Activated CD8-positive, alpha-beta memory T cell treated with anti-CD3 and anti-CD28 coated beads for 4 hours (primary cell): ENCODE results near the gene SSBP3.

ENCODE experiments used
- DNase-seq, 2 donors: peaks; one replicate each; pipeline ENCODE4 v3.0.0-alpha.2; 2020; ENCODE audit warnings: low read depth in 2 of 2

SSBP3 gene

DNA sequence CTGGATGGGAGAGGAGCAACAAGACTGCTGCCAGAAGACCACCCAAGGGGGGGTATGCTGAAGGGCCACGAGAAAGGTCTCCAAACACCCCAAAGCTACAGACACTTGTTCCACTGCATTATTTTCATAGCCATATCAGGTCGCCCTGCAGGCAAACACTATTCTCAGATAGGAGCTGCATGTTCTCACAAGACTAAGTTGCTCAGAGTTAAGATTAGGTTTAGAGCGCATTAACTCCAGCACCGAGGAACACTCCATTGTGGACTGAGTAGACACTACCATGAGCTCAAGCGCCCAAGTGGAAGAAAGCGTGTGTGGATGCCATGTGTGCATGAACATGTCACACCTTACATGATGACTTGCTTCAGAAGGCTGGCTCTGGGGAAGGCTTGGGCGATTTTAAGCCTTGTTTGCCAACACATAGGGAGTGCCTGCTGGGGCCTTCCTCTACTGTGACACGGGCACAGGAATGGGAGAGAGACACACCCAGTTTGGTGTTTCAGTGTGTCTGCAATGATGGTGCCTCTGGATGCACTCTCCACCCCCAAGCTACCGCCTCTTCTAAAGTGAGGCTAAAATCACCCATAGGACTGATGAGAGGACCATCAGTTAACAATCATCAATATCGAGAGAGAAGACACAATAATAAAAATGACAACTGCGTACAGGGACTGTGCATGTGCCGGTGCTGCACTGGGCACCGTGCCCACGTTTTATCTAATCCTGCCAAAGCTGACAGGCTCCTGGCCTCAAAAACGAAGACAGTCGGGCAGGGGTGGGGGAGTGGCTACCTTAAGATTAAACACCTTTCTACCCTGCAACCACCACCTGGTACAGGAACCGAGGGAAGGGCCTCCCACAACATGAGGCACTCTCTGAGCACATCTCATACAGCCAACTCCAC lies 34.9 kb downstream of the SSBP3 start:
- no peak for DNase-seq

DNA sequence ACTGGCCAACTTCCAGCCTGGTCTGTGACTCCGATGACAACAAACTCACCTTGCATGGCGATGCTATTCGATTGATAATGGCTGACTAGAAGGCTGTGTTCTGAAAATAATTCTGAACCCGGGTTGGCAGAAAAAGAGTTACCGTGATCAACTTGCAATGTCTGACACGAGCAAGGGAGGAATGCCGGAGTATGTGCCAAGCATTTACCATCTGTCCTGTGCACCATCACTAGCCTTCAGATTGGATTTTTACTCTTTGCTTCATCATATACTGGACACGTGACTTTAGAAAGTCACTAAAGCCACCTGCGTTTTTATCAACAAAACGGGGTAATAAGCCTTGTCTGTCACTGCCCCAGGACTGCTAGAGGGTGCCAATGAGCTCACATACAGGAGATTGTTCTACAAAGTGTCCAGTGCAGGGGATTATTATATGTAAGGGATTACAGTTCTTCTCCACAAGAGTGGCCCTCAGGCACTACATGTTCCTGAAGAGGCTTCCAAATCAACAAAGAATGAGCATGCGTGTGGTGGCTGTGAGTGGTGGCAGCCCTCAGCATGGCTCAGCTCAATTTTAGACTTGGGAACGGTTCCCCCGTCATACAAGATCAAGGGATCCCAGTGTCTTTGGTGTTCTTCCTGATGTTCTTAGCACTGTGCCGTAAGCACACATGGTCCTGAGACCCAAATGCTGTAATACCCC lies 35.8 kb downstream of the SSBP3 start:
- no peak for DNase-seq

DNA sequence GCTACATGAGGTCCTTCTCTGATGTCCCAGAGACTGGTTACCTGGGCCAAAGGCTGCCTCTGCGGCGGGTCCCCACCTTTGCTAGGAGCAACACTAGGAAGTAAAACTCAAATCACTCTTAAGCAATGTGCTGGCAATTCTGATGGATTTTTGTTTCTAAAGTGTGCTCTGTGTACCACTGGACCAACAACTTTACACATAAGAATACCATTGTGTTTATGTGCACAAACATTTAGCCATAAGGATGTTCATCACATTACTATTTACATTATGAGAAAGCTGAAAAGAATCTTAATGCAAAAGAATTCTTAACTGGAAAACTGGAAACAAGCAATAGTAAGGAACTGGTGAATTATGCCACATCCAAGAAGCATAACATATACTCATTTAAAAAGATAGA lies 38.6 kb downstream of the SSBP3 start:
- no peak for DNase-seq

DNA sequence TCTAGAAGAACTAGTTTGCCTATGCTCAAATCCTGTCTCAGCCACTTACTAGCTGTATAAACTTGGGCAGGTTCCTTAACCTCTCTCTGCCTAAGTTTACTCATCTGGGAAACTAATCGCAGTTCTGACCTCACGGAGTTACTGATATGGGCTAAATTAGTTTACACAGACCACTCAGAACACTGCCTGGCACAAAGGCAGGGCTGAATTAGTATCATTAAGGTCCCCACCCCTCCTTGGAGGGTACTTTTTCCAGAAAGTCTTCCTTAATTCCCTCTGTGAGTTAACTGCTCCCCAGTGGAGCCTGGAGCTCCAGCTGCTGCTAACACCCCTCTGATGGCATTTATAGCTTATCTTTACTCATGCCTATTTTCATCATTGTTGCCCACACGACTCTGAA lies 40.3 kb downstream of the SSBP3 start:
- DNase-seq = no peak

- no peak for DNase-seq
Observed at GRCh38 chr1:54365398-54365797, 40.8 kb downstream of the SSBP3 start.

- DNase-seq = no peak
Observed at GRCh38 chr1:54364995-54365394, 41.2 kb downstream of the SSBP3 start.

DNA sequence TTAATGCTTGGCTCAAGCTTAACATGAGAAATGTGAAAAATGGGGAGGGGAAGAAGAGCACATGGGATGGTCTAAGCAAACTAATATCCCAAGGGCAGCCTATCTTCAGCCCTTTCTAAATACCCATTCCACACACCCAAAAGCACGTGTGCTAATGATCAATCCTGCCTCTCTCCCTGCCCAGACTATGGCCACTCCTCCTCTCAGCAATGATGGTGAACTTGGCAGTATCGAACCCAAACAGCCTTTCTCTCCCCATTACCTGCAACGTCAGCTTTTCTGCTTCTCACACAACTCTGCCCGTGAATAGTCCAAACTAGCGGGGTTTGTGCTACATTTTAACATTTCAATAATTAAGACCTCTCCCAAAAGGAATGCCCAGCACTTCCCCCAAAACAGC lies 41.6 kb downstream of the SSBP3 start:
- no peak for DNase-seq

- no peak for DNase-seq
Observed at GRCh38 chr1:54363925-54364324, 42.3 kb downstream of the SSBP3 start.

- no peak for DNase-seq
Observed at GRCh38 chr1:54362881-54363340, 43.3 kb downstream of the SSBP3 start.

DNA sequence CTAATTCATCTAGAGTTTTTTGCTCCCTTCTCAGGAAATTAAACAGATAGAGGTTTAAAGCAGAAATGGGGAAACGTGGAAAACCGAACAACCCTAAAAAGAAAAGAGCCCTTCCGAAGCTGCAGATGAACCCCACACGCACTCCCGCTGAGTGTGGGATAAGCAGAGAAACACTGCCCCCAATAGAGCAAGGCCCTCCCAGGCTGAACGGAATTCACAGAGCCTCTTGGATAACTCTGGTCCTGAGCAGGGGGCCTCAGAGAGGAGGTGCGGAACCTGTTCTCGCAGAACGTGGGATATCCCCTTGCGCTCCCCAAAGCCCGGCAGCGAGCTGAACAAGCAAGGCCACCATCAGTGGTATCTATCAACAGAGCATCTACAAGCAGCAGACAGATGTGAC lies 44.9 kb downstream of the SSBP3 start:
- no peak for DNase-seq

DNA sequence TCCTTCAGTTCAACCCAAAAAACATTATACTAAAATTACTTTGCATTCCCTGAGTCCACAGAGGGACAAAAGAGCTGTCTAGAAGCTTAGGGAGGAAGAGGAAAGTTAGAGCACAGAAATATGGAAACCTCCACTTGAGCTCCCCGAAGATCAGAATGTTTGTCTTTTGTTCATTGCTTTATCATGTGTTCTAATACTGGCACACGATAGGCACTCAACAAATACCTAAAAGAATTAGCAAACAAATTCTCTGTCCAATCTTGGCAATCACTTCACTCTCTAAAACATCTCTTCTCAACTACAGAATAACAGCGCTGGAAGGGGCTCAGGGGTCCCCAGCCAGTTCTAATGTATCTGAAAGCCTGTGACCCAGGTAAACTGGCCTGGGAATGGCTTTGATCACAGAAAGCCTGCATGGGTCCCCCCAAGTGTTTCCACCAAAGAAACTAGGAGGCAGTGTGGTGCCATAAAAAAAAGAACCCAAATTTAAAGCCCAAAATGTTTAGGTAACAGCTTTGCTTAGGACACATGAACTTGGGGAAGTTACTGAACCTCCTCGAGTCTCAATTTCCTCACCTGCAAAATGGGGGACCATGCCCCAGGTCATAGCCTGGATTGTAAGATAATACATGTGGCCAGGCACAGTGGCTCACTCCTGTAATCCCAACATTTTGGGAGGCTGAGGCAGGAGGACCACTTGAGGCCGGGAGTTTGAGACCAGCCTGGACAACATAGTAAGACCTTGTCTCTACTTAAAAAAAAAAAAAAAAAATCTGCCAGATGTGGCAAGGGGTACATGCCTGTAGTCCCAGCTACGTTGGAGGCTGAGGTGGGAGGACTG lies 45.8 kb downstream of the SSBP3 start:
- no peak for DNase-seq

GRCh38 chr1:54359393-54360162 lies 46.6 kb downstream of the SSBP3 start:
- no peak for DNase-seq

- DNase-seq = no peak
Observed at GRCh38 chr1:54358503-54359168, 47.6 kb downstream of the SSBP3 start.

DNA sequence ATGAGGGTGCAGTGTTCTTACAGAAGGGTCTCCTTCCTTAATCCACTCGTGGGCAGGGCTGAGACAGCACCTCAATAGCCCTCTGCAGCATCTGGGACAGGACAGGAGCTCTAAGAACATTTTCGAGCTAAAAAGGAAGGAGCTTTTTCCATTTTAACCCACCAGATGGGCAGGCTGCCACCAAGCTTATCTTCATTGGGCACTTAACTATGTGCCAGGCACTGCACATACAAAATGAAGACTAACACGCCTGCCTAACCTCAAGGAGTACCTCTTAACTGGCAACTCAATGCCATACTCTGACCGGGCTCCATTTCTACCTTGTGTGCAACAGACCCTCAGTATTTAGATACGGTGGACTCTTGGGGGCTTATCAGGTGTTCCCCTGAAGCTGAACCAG lies 48.2 kb downstream of the SSBP3 start:
- no peak for DNase-seq

DNA sequence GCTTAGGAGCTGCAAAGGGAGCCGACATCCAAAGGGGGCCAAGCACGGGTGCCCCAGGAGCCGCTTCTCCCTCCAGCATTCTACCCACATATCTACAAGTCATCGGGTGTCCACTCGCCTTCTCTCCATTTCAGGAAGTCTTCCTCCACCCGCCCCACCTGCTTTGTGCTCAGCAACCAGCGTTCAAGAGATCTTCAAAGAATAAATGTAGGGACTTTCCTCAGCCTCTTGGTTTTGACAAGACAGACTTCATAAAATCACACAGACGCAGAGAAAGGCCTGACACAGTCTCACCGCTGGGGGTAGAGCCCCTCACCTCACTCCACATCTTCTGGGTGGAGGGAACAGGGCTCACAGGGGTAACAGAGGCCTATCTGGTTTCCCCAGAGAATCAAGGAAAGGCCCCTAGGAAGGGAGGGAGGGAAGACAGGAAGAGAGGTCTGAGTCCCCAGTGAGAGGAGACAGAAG lies 49.5 kb downstream of the SSBP3 start:
- no peak for DNase-seq

DNA sequence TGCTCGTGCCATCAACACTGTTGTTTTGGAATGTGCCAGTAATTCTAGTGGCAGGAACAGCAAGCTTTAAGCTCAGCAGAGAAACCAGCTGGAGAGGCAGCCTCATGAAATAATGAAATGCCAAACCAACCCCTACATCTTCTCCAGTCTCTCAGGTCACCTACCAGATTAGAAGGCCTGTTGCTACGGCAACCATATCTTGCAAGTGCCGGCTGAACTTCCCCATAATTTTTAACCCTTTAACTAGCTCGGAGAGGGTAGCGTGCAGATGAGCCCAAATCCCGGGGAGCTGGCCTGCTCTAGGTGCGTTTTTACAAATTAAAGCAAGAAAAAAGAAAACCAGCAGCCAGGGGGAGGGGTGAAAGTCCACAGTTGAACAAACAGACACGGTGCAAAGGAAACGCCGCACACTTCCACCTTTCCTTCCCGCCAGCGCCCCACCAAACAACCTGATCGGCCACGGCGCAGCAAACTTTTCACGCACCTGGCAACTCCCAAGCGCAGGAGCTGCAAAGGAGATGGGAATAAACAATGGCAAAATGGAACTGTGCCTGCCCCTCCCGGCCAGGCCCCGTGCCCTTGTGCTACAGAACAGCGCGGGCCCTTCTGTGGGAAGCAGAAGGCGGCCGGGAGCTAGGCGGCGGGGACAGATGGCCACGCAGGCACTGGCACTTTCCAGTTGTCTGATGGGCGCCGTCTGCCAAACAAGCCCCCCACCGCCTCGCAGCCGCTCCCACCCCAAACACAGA lies 50.1 kb downstream of the SSBP3 start:
- no peak for DNase-seq

DNA sequence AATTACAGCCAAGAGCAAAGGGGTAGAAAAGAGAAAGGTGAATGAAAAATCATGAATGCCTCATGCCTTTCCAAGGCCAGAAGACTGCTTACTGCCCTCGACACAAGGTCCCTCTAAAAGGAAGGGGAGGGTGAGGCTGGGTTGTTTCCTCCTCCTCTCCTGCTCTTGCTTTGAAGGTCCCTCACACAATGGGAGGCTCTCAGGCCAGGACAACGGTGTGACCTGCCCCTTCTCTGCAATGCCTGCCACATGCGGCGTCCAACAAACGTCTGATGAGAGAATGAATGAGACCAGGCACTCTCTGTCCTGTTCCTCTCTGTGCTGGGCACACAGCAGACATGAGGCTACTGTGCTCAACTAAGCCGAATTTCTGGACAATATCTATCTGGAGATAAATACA lies 51.3 kb downstream of the SSBP3 start:
- no peak for DNase-seq

GRCh38 chr1:54353959-54354358 lies 52.2 kb downstream of the SSBP3 start:
- DNase-seq = no peak

DNA sequence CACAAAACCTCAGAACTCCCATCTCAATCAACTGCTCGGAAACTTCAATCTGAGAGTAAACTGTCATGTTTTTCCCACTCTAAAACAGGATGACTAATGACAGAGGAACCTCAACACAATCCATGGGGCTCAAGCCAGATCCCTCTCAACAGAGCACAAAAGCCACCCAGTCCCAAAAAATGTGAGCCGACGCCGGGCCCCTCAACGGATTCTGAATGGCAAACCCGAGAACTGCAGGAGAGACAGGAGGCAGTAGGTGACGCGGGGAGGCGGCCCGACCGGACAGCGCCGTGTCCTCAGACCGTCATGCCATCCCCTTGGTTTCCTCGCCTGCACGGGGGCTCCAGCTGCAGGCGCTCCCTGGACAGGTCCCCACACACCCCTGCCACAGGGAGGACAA lies 53.4 kb downstream of the SSBP3 start:
- DNase-seq = no peak

DNA sequence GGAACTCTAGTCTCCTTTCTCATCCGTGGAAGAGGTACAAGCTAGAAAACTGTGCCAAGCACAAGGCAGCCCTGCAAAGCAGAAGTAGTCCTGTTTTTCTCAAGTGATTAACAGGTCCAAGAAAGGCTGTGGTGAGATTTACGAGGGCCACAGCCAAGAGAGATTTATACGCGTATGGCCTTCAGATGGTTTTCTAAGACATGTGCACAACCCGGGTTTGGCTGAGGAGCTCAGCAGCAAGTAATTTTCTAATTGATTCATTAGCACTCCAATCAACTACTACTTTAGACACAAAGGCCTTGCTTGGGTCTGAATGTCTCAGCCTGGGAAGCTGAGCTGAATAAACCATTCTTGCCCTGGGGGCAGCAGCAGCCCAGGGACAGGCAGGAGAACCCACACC lies 55.8 kb downstream of the SSBP3 start:
- no peak for DNase-seq
